Measurements from ENCODE around the gene ZNF672. TPM values are rescaled to one million over a fixed set of nuclear protein-coding genes. Genes with fewer than 3 reads are reported as not detected.
"Not testable (repeated sequence)": the region's sequence is repeated elsewhere in the genome, so short reads cannot be mapped to it uniquely, and the experiment has no call there.

ZNF672 gene
- total RNA-seq, 2 donors from 2014 or later: 27.8 to 57.4 TPM

- H3K9ac ChIP-seq (ENCODE audit: low read depth in 2 of 2, low read length in 2 of 2): no peak overlapping the region
- no peak for DNase-seq
- no peak for TF ChIP-seq CTCF (IDR thresholded peaks at IDR 0.05)
- no peaks in the 10 kb centered on the region for H3K36me3 ChIP-seq
- H3K27me3 ChIP-seq: no peaks in the 10 kb centered on the region
- no peaks in the 10 kb centered on the region for H3K4me1 ChIP-seq
- H3K9me3 ChIP-seq: no peaks in the 10 kb centered on the region
- no peak overlapping the region for H3K4me3 ChIP-seq
- intact Hi-C loops (cut with DNase I): no loop called here
- H3K27ac ChIP-seq: no peak overlapping the region
These were observed 44.4 kb upstream of the ZNF672 start for GRCh38 chr1:248793592-248793991.

GRCh38 chr1:248794663-248795062 lies 43.4 kb upstream of the ZNF672 start:
- H3K27me3 ChIP-seq; DNase-seq; H3K27ac ChIP-seq; H3K9me3 ChIP-seq; H3K4me1 ChIP-seq; intact Hi-C loops (cut with DNase I); H3K9ac ChIP-seq (ENCODE audit: low read depth in 2 of 2, low read length in 2 of 2); H3K4me3 ChIP-seq; H3K36me3 ChIP-seq: not testable (repeated sequence)

- no peaks in the 10 kb centered on the region for H3K4me1 ChIP-seq
- H3K27me3 ChIP-seq: no peaks in the 10 kb centered on the region
- no peaks in the 10 kb centered on the region for H3K36me3 ChIP-seq
- intact Hi-C loops (cut with DNase I): no loop called here
- H3K9ac ChIP-seq (ENCODE audit: low read depth in 2 of 2, low read length in 2 of 2): no peak overlapping the region
- H3K9me3 ChIP-seq: no peaks in the 10 kb centered on the region
- H3K4me3 ChIP-seq: no peak overlapping the region
- TF ChIP-seq CTCF (IDR thresholded peaks at IDR 0.05): no peak
- no peak for DNase-seq
- H3K27ac ChIP-seq: no peak overlapping the region
These were observed 39.2 kb upstream of the ZNF672 start for GRCh38 chr1:248798791-248799190.

GRCh38 chr1:248800459-248800858 lies 37.6 kb upstream of the ZNF672 start:
- no peak for DNase-seq
- no peak overlapping the region for H3K9ac ChIP-seq (ENCODE audit: low read depth in 2 of 2, low read length in 2 of 2)
- no peak for TF ChIP-seq CTCF (IDR thresholded peaks at IDR 0.05)
- no peaks in the 10 kb centered on the region for H3K9me3 ChIP-seq
- H3K4me3 ChIP-seq: no peak overlapping the region
- intact Hi-C loops (cut with DNase I): no loop called here
- H3K4me1 ChIP-seq: peaks cover 8% of the 10 kb centered on the region
- no peaks in the 10 kb centered on the region for H3K36me3 ChIP-seq
- no peaks in the 10 kb centered on the region for H3K27me3 ChIP-seq
- no peak overlapping the region for H3K27ac ChIP-seq

GRCh38 chr1:248802454-248802853 lies 35.6 kb upstream of the ZNF672 start:
- Histone ChIP-seq H3K4me1 (peaks cover 10% of the 10 kb centered on the region), H3K9ac (ENCODE audit: low read depth in 2 of 2, low read length in 2 of 2) (no peak overlapping the region), H3K4me3 (no peak overlapping the region), H3K27ac (peak overlapping the region; percentile 44), H3K9me3 (no peaks in the 10 kb centered on the region), H3K36me3 (no peaks in the 10 kb centered on the region), H3K27me3 (no peaks in the 10 kb centered on the region)
- peak; percentile 67 for DNase-seq
- intact Hi-C loops (cut with DNase I): no loop called here
- no peak for TF ChIP-seq CTCF (IDR thresholded peaks at IDR 0.05)

- intact Hi-C loops (cut with DNase I); H3K27me3 ChIP-seq; DNase-seq; H3K9ac ChIP-seq (ENCODE audit: low read depth in 2 of 2, low read length in 2 of 2); H3K27ac ChIP-seq; H3K9me3 ChIP-seq; H3K36me3 ChIP-seq; H3K4me3 ChIP-seq: not testable (repeated sequence)
- peaks cover 10% of the 10 kb centered on the region for H3K4me1 ChIP-seq
These were observed 34.5 kb upstream of the ZNF672 start for GRCh38 chr1:248803501-248803900.

All from colonic mucosa (tissue), 4 donors.